ENCODE data around the gene ANKRD39. TPM values are rescaled to one million over a fixed set of nuclear protein-coding genes. Genes with fewer than 3 reads are reported as not detected.

Gene ANKRD39
- total and polyA plus RNA-seq, 9 of the 15 experiments (the other 6 are each of a cell fraction or from before 2014, with no cell fraction given): 8.2 to 33.1 (median 23.8) TPM

- Histone ChIP-seq H3K4me2 (ENCODE audit: insufficient read depth, low read length) (no peak overlapping the region), H3K4me1 (replicated peaks in 1 of 2; ENCODE audit: control insufficient read depth in 2 of 2, insufficient read depth in 2 of 2, low read length in 2 of 2) (peaks cover 34 to 49% of the 10 kb centered on the region in 2 experiments), H2AFZ (ENCODE audit: low read depth, low read length) (no peak overlapping the region), H3K9me3 (replicated peaks; ENCODE audit: control insufficient read depth, insufficient read depth, low read depth, low read length) (no peaks in the 10 kb centered on the region), H3K27ac (ENCODE audit: extremely low read depth, low read depth, low read length) (no peak overlapping the region), H3K79me2 (ENCODE audit: control insufficient read depth, insufficient read depth, low read length) (peaks cover 53% of the 10 kb centered on the region), H3K36me3 (ENCODE audit: control insufficient read depth, insufficient read depth, low read length) (peaks cover 50% of the 10 kb centered on the region), H4K20me1 (replicated peaks; ENCODE audit: control insufficient read depth, insufficient read depth, low read length) (peaks cover 45% of the 10 kb centered on the region), H3K27me3 (ENCODE audit: control insufficient read depth in 2 of 2, insufficient read depth in 2 of 2, low read length in 2 of 2) (no peaks in the 10 kb centered on the region), H3K9ac (ENCODE audit: insufficient read depth in 1 of 2, low read depth in 2 of 2, low read length in 2 of 2) (peak overlapping the region in 1 of 2 experiments; percentile 31; a peak in 1 of 4 replicates), H3K4me3 (no peak overlapping the region), H3K9me1 (ENCODE audit: control insufficient read depth, insufficient read depth, low read length) (peaks cover 21% of the 10 kb centered on the region)
- no peak for FAIRE-seq
- BruUV-seq (replicated peaks): no TSS peak
- intact Hi-C loops (cut with micrococcal nuclease) (loop anchor here (5.0 kb wide), 1 partner anchor 58 kb away; the partner anchor contains the start of gene CNNM4), in situ Hi-C loops (cut with MboI) (no loop called here)
- no peak for ATAC-seq
- 85% methylated on average over 12 of the region's 12 CpGs for WGBS (ENCODE audit: insufficient coverage, low coverage, missing lambda C conversion rate)
- no peak for DNase-seq (ENCODE audit: extremely low read depth in 1 of 4, low spot score in 3 of 4)
- TF ChIP-seq RBM34 (IDR thresholded peaks at IDR 0.05; ENCODE audit: borderline replicate concordance, insufficient read depth, low read length): no peak
- no peak for TF ChIP-seq ZBTB43 (CRISPR knock-in tag; IDR thresholded peaks at IDR 0.05)
- TF ChIP-seq IRF1 (CRISPR knock-in tag; IDR thresholded peaks at IDR 0.05; ENCODE audit: borderline replicate concordance): no peak
- TF ChIP-seq SRF (CRISPR knock-in tag; IDR thresholded peaks at IDR 0.05): no peak; a peak in 1 of 4 replicates
- TF ChIP-seq ZNF740 (CRISPR knock-in tag; IDR thresholded peaks at IDR 0.05): 0 out of 2 replicates have a peak, but pooled peaks have one; percentile 32
- TF ChIP-seq ZNF740 (tag; IDR thresholded peaks at IDR 0.05): no peak
- 0 out of 6 replicates have a peak, but pooled peaks of 1 of the 3 experiments have one; percentile 1 for TF ChIP-seq CTCF (IDR thresholded peaks at IDR 0.05 in 2 of 3, conservative IDR thresholded peaks at IDR 0.05 in 1 of 3; ENCODE audit: insufficient read depth in 2 of 3, low read depth in 1 of 3, low read length in 3 of 3)
- no peak for TF ChIP-seq KLF10 (CRISPR knock-in tag; IDR thresholded peaks at IDR 0.05)
- TF ChIP-seq ZNF609 (CRISPR knock-in tag; IDR thresholded peaks at IDR 0.05; ENCODE audit: borderline replicate concordance): no peak
- TF ChIP-seq SUPT5H (IDR thresholded peaks at IDR 0.05): no peak
- CTCF ChIA-PET (ENCODE audit: low intra/inter-chr PET ratio): no interaction called here
- POLR2A ChIA-PET: interaction anchor here (0.6 to 1.5 kb wide), 5 partner anchors 10 to 96 kb away, joined by 3 to 5 read pairs (median 3); no protein-coding TSS in a partner anchor
Measured at GRCh38 chr2:96819876-96820511, 37.8 kb downstream of the ANKRD39 start.

Measured in K562 (cell line).